ENCODE data around the gene UHRF1.

DNA sequence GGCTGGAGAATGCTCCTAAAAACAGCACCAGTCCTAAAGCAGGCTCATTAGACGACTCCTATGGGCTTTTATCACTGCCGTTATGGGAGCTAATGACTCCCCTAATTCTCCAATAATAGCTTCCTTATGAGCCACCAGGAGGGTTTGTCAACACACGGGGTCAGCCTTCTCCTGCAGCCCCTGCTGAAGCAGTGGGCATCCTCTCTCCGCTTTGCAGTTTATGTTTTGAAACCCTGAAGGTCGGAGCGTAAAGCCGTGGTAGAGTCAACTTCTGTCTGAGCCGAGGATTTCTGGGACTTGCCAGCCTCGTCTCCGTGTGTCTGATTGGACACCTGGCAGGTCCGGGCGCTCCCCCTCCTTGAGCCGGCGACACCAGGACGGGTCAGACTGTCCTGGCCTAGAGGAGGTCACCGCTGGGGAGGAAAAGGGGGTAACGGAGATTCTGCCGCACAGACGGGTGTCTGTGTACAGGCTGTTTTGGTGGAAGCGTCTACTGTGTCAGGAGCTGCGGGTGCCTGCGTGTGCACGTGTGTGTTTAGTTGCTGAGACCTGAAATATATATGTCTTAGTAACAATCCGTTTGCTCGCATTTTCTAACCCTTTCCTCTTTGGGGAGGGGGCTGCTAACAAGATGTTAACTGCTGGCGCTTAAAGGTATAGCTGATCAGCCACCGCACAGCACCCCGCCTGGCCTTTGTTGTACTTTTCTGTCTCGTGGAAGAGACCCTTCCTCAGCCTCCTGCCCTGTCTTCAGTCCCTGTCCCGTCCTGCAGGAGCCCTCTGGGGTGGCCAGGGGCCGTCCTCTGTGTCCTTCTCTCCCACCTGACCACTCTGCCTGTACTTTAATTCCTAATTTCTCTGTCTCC lies 61.5 kb downstream of the UHRF1 start:
- TF ChIP-seq, protein P1, sequence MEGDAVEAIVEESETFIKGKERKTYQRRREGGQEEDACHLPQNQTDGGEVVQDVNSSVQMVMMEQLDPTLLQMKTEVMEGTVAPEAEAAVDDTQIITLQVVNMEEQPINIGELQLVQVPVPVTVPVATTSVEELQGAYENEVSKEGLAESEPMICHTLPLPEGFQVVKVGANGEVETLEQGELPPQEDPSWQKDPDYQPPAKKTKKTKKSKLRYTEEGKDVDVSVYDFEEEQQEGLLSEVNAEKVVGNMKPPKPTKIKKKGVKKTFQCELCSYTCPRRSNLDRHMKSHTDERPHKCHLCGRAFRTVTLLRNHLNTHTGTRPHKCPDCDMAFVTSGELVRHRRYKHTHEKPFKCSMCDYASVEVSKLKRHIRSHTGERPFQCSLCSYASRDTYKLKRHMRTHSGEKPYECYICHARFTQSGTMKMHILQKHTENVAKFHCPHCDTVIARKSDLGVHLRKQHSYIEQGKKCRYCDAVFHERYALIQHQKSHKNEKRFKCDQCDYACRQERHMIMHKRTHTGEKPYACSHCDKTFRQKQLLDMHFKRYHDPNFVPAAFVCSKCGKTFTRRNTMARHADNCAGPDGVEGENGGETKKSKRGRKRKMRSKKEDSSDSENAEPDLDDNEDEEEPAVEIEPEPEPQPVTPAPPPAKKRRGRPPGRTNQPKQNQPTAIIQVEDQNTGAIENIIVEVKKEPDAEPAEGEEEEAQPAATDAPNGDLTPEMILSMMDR (IDR thresholded peaks at IDR 0.05): no peak
- TF ChIP-seq POLR2A (IDR thresholded peaks at IDR 0.05): peak in 1 of 2 donors; percentile 7
